MM.1S (cell line): ENCODE data around the gene KCTD11.

Experiments
- DNase-seq: peaks from one replicate; pipeline ENCODE4 v3.0.0-alpha.2; 2015
- H2AFZ ChIP-seq: fragments of 300-600 bp; sonication (generic); 2 replicates; pipeline ENCODE4 v1.6.0; 2016; ENCODE audit warnings: antibody characterized with exemption, low read length
- H3F3A ChIP-seq: fragments of 300-600 bp; sonication (generic); 2 replicates; pipeline ENCODE4 v1.6.1; 2016; ENCODE audit warnings: mild to moderate bottlenecking, antibody characterized with exemption, low read length, moderate library complexity, mixed read lengths; ENCODE audit not compliant: insufficient read depth
- H3K27ac ChIP-seq: fragments of 300-600 bp; sonication (generic); 2 replicates; pipeline ENCODE4 v1.5.1; 2016; ENCODE audit warnings: mild to moderate bottlenecking, low read length
- H3K27me3 ChIP-seq: fragments of 300-600 bp; sonication (generic); replicated peaks from 2 replicates; pipeline ENCODE4 v1.6.0; 2016; ENCODE audit warnings: low read length; ENCODE audit not compliant: insufficient read depth
- H3K36me3 ChIP-seq: fragments of 300-600 bp; sonication (generic); replicated peaks from 2 replicates; pipeline ENCODE4 v1.6.1; 2016; ENCODE audit warnings: mild to moderate bottlenecking, low read length, mixed read lengths; ENCODE audit not compliant: insufficient read depth
- H3K4me1 ChIP-seq: fragments of 300-600 bp; sonication (generic); 2 replicates; pipeline ENCODE4 v1.6.1; 2016; ENCODE audit warnings: low read length, mixed read lengths
- H3K4me2 ChIP-seq: fragments of 300-600 bp; sonication (generic); 2 replicates; pipeline ENCODE4 v1.6.0; 2016; ENCODE audit warnings: low read depth, low read length
- H3K4me3 ChIP-seq: fragments of 300-600 bp; sonication (generic); 2 replicates; pipeline ENCODE4 v1.5.1; 2016; ENCODE audit warnings: low read length, mixed read lengths
- H3K79me2 ChIP-seq: fragments of 300-600 bp; sonication (generic); 2 replicates; pipeline ENCODE4 v1.6.1; 2016; ENCODE audit warnings: mixed run types, low read length, mixed read lengths
- H3K9ac ChIP-seq: fragments of 300-600 bp; sonication (generic); 2 replicates; pipeline ENCODE4 v1.6.1; 2016; ENCODE audit warnings: low read length, mixed read lengths
- H3K9me2 ChIP-seq: fragments of 300-600 bp; sonication (generic); replicated peaks from 2 replicates; pipeline ENCODE4 v1.6.1; 2016; ENCODE audit warnings: mild to moderate bottlenecking, low read length, mixed read lengths; ENCODE audit not compliant: insufficient read depth
- H3K9me3 ChIP-seq: fragments of 300-600 bp; sonication (generic); replicated peaks from 2 replicates; pipeline ENCODE4 v1.6.1; 2016; ENCODE audit warnings: mild to moderate bottlenecking, low read length, mixed read lengths; ENCODE audit not compliant: insufficient read depth
- H4K20me1 ChIP-seq: fragments of 300-600 bp; sonication (generic); 2 replicates; pipeline ENCODE4 v1.6.1; 2016; ENCODE audit warnings: mild to moderate bottlenecking, low read length, moderate library complexity, mixed read lengths; ENCODE audit not compliant: insufficient read depth
- CTCF ChIP-seq: fragments of 300-600 bp; sonication (generic); IDR thresholded peaks from 2 replicates; pipeline ENCODE4 v1.5.1; 2016; ENCODE audit warnings: antibody characterized with exemption, low read length, mixed read lengths
- EZH2 ChIP-seq: fragments of 300-600 bp; sonication (generic); optimal IDR thresholded peaks from 2 replicates; pipeline ENCODE3; 2017; ENCODE audit warnings: low read depth, mild to moderate bottlenecking, antibody characterized with exemption, low read length, mixed read lengths
- EZH2phosphoT487 ChIP-seq: fragments of 300-600 bp; sonication (generic); IDR thresholded peaks from 2 replicates; pipeline ENCODE4 v1.6.1; 2018; ENCODE audit warnings: antibody characterized with exemption, low read length

Gene KCTD11

GRCh38 chr17:7327501-7327900 is 24.5 kb upstream of the KCTD11 start:
- no peaks in the 10 kb centered on the region for H4K20me1 ChIP-seq
- H3K27me3 ChIP-seq, result no peaks in the 10 kb centered on the region
- H3K27ac ChIP-seq, result no peak overlapping the region
- H3K79me2 ChIP-seq, result peaks cover 18% of the 10 kb centered on the region
- no peaks in the 10 kb centered on the region for H3K9me2 ChIP-seq
- DNase-seq, result no peak
- peaks cover 9% of the 10 kb centered on the region for H3F3A ChIP-seq
- no peak for TF ChIP-seq CTCF
- TF ChIP-seq EZH2phosphoT487, result no peak
- no peak for TF ChIP-seq EZH2
- H3K9me3 ChIP-seq, result no peaks in the 10 kb centered on the region
- no peak overlapping the region for H3K9ac ChIP-seq
- H3K4me2 ChIP-seq, result no peak overlapping the region
- H3K4me3 ChIP-seq, result no peak overlapping the region
- peaks cover 19% of the 10 kb centered on the region for H3K4me1 ChIP-seq
- H2AFZ ChIP-seq, result no peak overlapping the region
- no peaks in the 10 kb centered on the region for H3K36me3 ChIP-seq

DNA sequence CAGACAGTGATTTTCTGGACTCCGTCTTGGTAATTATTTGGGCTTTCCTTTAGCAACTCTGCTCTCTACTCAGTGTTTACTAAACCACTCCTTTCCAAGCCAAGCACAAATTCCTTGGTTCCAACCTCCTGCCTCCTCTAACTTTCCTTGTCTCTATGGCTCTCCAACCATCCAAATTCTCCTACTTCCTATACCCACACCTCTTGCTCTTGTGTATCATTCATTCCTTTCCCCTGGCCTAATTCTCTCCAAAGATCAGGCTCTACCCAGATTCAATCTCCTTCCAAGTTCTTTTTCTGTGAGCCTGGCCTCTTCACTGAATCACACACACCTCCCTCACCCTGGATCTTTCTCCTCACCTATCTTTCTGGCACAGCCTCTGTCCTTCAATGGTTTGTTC is 24.0 kb upstream of the KCTD11 start:
- peak overlapping the region; percentile 96; the same call in 1 of the 2 replicates for H3K4me2 ChIP-seq
- no peaks in the 10 kb centered on the region for H3K36me3 ChIP-seq
- H3K79me2 ChIP-seq, result peaks cover 18% of the 10 kb centered on the region
- H2AFZ ChIP-seq, result no peak overlapping the region
- no peak for DNase-seq
- H3K4me1 ChIP-seq, result peaks cover 19% of the 10 kb centered on the region
- peak overlapping the region; percentile 98; the same call in 1 of the 2 replicates for H3K4me3 ChIP-seq
- H3K27ac ChIP-seq, result no peak overlapping the region
- no peaks in the 10 kb centered on the region for H3K9me2 ChIP-seq
- H3K27me3 ChIP-seq, result no peaks in the 10 kb centered on the region
- no peaks in the 10 kb centered on the region for H3K9me3 ChIP-seq
- no peak for TF ChIP-seq EZH2phosphoT487
- no peak for TF ChIP-seq EZH2
- no peak for TF ChIP-seq CTCF
- peak overlapping the region; percentile 88; the same call in 1 of the 2 replicates for H3K9ac ChIP-seq
- peaks cover 9% of the 10 kb centered on the region for H3F3A ChIP-seq
- H4K20me1 ChIP-seq, result no peaks in the 10 kb centered on the region

DNA sequence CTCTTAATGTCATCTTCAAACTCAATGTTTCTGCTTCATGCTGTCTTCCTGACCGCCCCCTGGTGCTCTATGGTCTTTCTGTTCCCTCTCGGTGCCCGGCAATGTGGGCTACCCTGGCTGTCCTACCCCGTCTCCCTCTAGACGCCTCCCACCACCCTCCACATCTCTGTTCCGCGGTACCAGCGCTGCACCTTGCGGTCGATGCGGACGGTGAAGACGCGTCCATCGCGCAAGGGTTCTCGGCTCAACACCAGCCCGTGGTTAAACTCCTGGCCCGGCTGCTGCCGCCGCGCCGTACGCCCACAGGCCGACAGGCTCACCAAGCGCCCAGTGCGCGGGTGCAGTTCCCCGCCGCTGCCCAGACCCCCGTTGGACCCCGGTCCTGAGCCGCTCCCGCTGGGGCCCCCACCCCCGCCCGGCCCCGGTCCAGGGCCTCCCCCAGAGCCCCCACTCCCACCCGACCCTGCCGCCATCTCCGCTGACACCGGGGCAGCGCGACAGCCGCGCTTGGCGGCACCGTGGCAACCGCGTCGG is 23.1 kb upstream of the KCTD11 start, which contains the start of gene NEURL4:
Gene NEURL4, minus strand, starts transcription at position 496 of the 534 bp plus-strand sequence. Its CDS starts 23 bp downstream, at position 473.
- Histone ChIP-seq H3K4me3 (peak within 1 kb of the TSS; percentile 98), H3K79me2 (peaks cover 18% of the 10 kb centered on the region), H3K9me2 (no peaks in the 10 kb centered on the region), H2AFZ (peak within 1 kb of the TSS; percentile 93), H3K9me3 (no peaks in the 10 kb centered on the region), H3K9ac (peak within 1 kb of the TSS; percentile 88), H4K20me1 (no peaks in the 10 kb centered on the region), H3F3A (peaks cover 9% of the 10 kb centered on the region), H3K4me2 (peak within 1 kb of the TSS; percentile 96), H3K36me3 (no peaks in the 10 kb centered on the region), H3K27ac (peak within 1 kb of the TSS; percentile 82), H3K4me1 (peaks cover 19% of the 10 kb centered on the region), H3K27me3 (no peaks in the 10 kb centered on the region)
- DNase-seq, result peak; percentile 28
- TF ChIP-seq EZH2 (no peak), CTCF (peak; percentile 15; the same call in 1 of the 2 replicates)
